Left lung (tissue), 10 donors: ENCODE data around the gene CHRD. TPM values are rescaled to one million over a fixed set of nuclear protein-coding genes. Genes with fewer than 3 reads are reported as not detected.
A peak's percentile ranks its signal among the peaks of the same experiment; 100 is the strongest.

Source experiments
- ATAC-seq: fragments of 200-7000 bp; cut with Tn5 transposase; one replicate; pipeline ENCODE4 v1.9.1; 2020; ENCODE audit warnings: moderate library complexity
- DNase-seq, 4 donors: peaks; one replicate each; pipeline ENCODE4 v3.0.0-alpha.2; 2013 to 2020
- H3K27ac ChIP-seq, 2 donors: fragments of 200-600 bp; sonication (generic) in 1 of 2; one replicate each; pipeline versions ENCODE4 v1.5.0 to v1.8.0; 2020 to 2021
- H3K27me3 ChIP-seq, 2 donors: fragments of 200-600 bp; sonication (generic) in 1 of 2; one replicate each; pipeline versions ENCODE4 v1.5.0 to v1.8.0; 2020 to 2021
- H3K36me3 ChIP-seq, 2 donors: fragments of 200-600 bp; sonication (generic) in 1 of 2; one replicate each; pipeline versions ENCODE4 v1.5.0 to v1.8.0; 2020 to 2021
- H3K4me1 ChIP-seq, 2 donors: fragments of 200-600 bp; one replicate each; pipeline ENCODE4 v1.8.0; 2021
- H3K4me3 ChIP-seq, 2 donors: fragments of 200-600 bp; sonication (generic) in 1 of 2; one replicate each; pipeline versions ENCODE4 v1.5.0 to v1.8.0; 2020 to 2021; ENCODE audit warnings: mild to moderate bottlenecking in 1 of 2
- H3K9me3 ChIP-seq, 2 donors: fragments of 200-600 bp; sonication (generic) in 1 of 2; one replicate each; pipeline versions ENCODE4 v1.5.0 to v1.8.0; 2020 to 2021
- intact Hi-C, 2 donors: fragments of 100-400 bp; cut with DNase I; formaldehyde crosslinking; loops; one replicate each; pipeline versions ENCODE4 v1.11.2 to v1.14.2; 2022
- polyA plus RNA-seq, 6 donors: library from polyadenylated mRNA; unstranded; fragments of 120-200 nt; gene quantifications; one replicate each; pipeline ENCODE4 v1.2.1, GENCODE V29; 2013; ENCODE audit not compliant: insufficient read length in 6 of 6
- total RNA-seq, 2 donors: library from RNA; stranded (reverse); fragmentation: NEBNext Ultra II Directional; extraction: Animal tissue kit (Norgen Biotek cat#: 25700); gene quantifications; one replicate each; pipeline ENCODE4 v1.2.1, GENCODE V29; 2021
- TF ChIP-seq, protein P1 (sequence below), 2 donors: fragments of 200-600 bp; sonication (generic) in 1 of 2; IDR thresholded peaks; one replicate each; pipeline versions ENCODE4 v1.5.0 to v1.8.0; 2021; ENCODE audit warnings: antibody characterized with exemption in 2 of 2
- donor health status: DM: no; HTN: yes; CAD: no.
- donor health status: DM: no; HTN: no; CAD: no.

CHRD gene
- total and polyA plus RNA-seq, 8 donors, result 5.6 to 19.0 (median 13.2) TPM

DNA sequence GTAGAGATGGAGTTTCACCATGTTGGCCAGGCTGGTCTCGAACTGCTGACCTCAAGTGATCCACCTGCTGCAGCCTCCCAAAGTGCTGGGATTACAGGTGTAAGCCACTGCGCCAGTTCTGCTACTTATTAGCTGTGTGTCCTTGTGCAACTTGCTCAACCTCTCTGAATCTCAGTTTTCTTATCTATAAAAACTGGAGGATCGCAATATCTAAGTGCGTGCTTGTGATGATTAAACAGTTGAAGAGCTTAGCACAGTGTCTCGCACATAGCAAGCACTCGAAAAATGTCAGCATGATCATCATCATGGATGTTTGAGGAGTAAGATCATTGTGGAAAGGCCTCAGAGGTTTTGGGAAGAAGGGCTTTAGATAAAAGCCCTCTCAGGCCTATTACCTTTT lies 29.2 kb upstream of the CHRD start:
- TF ChIP-seq, protein P1, sequence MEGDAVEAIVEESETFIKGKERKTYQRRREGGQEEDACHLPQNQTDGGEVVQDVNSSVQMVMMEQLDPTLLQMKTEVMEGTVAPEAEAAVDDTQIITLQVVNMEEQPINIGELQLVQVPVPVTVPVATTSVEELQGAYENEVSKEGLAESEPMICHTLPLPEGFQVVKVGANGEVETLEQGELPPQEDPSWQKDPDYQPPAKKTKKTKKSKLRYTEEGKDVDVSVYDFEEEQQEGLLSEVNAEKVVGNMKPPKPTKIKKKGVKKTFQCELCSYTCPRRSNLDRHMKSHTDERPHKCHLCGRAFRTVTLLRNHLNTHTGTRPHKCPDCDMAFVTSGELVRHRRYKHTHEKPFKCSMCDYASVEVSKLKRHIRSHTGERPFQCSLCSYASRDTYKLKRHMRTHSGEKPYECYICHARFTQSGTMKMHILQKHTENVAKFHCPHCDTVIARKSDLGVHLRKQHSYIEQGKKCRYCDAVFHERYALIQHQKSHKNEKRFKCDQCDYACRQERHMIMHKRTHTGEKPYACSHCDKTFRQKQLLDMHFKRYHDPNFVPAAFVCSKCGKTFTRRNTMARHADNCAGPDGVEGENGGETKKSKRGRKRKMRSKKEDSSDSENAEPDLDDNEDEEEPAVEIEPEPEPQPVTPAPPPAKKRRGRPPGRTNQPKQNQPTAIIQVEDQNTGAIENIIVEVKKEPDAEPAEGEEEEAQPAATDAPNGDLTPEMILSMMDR (IDR thresholded peaks at IDR 0.05), result no peak
- Histone ChIP-seq H3K4me1 (peaks cover 0 to 3% of the 10 kb centered on the region in 2 donors), H3K9me3 (no peaks in the 10 kb centered on the region), H3K27me3 (no peaks in the 10 kb centered on the region), H3K36me3 (peaks cover 0 to 9% of the 10 kb centered on the region in 2 donors), H3K27ac (no peak overlapping the region), H3K4me3 (no peak overlapping the region)
- no peak for ATAC-seq
- no peak for DNase-seq
- intact Hi-C loops, result no loop called here

DNA sequence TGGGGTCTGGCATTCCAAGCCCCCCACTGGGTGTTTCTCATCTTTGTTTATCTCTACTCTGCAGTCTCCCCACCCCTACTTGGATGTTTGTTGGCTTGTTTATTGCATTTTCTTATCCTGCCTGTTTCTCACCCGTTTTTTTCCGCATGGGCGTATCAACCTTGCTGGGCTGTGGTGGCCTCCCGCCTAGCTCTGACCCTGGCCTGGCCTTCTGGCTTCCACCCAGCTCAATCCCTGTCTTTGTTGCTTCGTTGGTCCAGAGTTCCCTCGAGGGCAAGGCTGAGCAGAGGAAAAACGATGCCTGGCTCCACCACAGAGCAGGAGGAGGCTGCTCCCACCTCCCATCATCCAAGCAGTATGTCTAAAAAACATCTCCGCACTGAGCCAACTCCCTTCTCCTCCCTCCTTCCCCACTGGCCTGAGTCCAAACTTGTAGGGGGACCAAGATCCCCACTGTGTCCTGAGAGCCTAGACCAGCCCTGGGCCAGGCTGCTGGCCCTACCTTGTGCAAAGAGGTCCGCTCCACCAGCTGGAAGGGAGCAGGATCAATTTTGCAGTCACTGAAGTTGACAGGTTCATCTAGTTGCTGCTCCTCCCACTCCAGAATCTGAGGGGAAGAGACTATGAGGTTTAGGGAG lies 28.2 kb upstream of the CHRD start:
- no peak for DNase-seq
- Histone ChIP-seq H3K4me1 (no peaks in the 10 kb centered on the region), H3K27ac (no peak overlapping the region), H3K27me3 (no peaks in the 10 kb centered on the region), H3K36me3 (peaks cover 0 to 9% of the 10 kb centered on the region in 2 donors), H3K9me3 (no peaks in the 10 kb centered on the region), H3K4me3 (no peak overlapping the region)
- intact Hi-C loops, result no loop called here
- no peak for ATAC-seq
- TF ChIP-seq, protein P1 (IDR thresholded peaks at IDR 0.05), result no peak

DNA sequence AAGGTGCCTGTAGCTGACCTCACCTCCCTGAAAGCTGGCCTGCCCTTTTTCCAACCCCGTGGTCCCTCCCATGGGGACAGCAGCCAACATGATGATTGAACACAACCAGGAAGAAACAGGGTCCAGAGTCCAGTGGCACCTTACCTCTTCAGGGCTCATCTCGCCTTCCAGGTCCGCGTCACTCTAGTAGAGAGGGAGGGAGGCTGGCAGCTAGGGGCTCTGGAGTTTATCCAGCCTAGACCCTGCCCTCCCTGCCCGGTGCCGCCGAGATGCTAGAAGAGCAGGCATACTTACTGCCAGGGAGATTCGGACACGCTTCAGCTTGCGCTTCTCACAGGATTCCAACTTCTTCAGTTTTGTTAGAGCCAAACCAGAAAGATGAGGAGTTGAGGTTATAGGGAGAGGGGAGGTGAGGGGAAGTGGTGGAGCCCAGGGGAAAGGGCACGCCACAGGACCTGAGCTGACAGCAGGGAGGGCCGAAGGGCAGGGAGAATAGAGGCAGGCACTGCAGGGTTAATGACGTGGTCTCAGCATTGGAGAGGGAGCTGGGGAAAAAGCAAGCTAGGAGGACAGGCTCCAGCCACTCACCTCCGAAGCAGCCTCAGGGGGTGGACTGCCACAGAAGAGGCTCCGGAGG lies 27.6 kb upstream of the CHRD start:
- DNase-seq (no peak), ATAC-seq (no peak)
- Histone ChIP-seq H3K27ac (no peak overlapping the region), H3K27me3 (no peaks in the 10 kb centered on the region), H3K4me1 (no peaks in the 10 kb centered on the region), H3K4me3 (no peak overlapping the region), H3K9me3 (no peaks in the 10 kb centered on the region), H3K36me3 (peaks cover 0 to 10% of the 10 kb centered on the region in 2 donors)
- TF ChIP-seq, protein P1 (IDR thresholded peaks at IDR 0.05), result no peak
- intact Hi-C loops, result no loop called here

DNA sequence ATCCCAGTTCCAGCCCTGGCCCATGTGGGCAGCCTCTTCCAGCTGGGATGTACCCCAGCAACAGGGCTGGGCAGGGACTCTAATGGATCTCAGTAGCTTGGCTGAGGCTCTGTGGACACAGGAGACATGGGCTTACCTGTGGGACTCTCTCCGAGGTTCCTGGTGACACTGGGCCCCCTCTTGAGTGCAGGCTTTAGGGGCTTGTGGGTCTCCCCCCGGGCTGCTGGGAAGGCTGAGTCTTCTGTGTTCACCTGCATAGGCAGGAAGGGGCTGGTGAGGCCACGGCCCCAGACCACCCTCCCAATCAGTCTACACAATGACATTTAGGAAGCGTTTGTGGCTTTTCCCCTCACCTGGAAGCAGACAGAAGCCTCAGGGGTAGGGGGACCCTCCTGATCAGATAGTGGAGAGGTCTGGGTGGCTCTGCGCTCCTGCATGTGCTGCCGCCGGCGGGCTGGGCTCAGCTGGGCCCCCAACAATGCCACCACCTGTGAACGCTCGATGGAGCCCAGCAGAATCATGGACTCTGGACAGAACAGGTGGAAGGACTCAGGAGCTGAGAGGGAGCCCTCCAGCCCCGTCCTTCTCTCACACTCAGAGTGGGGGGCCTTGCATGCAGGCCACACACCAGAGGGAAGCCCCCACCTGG lies 26.8 kb upstream of the CHRD start:
- H3K4me1 ChIP-seq, result no peaks in the 10 kb centered on the region
- intact Hi-C loops, result no loop called here
- peaks cover 0 to 16% of the 10 kb centered on the region in 2 donors for H3K36me3 ChIP-seq
- ATAC-seq (no peak), DNase-seq (peak in 1 of 4 donors; percentile 16)
- TF ChIP-seq, protein P1 (IDR thresholded peaks at IDR 0.05), result no peak
- H3K4me3 ChIP-seq, result no peak overlapping the region
- H3K27me3 ChIP-seq, result no peaks in the 10 kb centered on the region
- no peak overlapping the region for H3K27ac ChIP-seq
- no peaks in the 10 kb centered on the region for H3K9me3 ChIP-seq

DNA sequence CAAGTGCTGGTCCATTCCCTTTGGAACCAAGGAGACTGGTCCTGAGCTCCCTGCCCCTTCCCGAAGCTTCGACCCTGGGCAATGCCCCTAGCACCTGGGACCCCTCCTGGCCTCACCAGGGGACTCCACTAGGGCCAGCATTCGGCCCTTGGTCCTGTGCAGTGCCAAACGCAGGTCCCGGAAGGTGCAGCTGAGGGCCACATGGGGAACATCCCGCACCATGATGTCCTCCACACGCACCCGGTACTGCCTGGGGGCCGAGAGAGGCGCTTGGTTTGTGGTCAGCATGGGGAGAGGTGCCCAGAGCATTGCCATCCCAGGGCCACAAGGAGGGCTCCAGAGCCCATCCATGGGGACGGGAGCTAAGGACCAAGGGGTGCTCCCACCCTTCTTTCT lies 26.3 kb upstream of the CHRD start:
- ATAC-seq (no peak), DNase-seq (peak in 1 of 4 donors; percentile 30)
- Histone ChIP-seq H3K9me3 (no peaks in the 10 kb centered on the region), H3K36me3 (peaks cover 0 to 16% of the 10 kb centered on the region in 2 donors), H3K4me1 (no peaks in the 10 kb centered on the region), H3K27me3 (no peaks in the 10 kb centered on the region), H3K27ac (no peak overlapping the region), H3K4me3 (no peak overlapping the region)
- intact Hi-C loops, result no loop called here
- TF ChIP-seq, protein P1 (IDR thresholded peaks at IDR 0.05), result no peak
